ENCODE results near the gene NT5DC2.
A peak's percentile ranks its signal among the peaks of the same experiment; 100 is the strongest.
"Not testable (repeated sequence)": the region's sequence is repeated elsewhere in the genome, so short reads cannot be mapped to it uniquely, and the experiment has no call there.

Gene NT5DC2

GRCh38 chr3:52534281-52535183 is 875 bp upstream of the NT5DC2 start:
- Mint-ChIP-seq H3K36me3 (ENCODE audit: insufficient read depth) (peaks cover 17% of the 10 kb centered on the region), H3K4me3 (peak overlapping the region; percentile 78), H3K9me3 (no peaks in the 10 kb centered on the region), H3K27me3 (no peaks in the 10 kb centered on the region), H3K4me1 (peaks cover 45% of the 10 kb centered on the region), H3K27ac (ENCODE audit: low read depth) (peak overlapping the region; percentile 83)
- ATAC-seq (replicated peaks; ENCODE audit: extremely low read depth, poor library complexity, severe bottlenecking) (no peak), DNase-seq (ENCODE audit: low spot score in 2 of 2) (no peak)

- H3K27ac Mint-ChIP-seq (ENCODE audit: low read depth), result no peak overlapping the region
- DNase-seq (ENCODE audit: low spot score in 2 of 2) (no peak), ATAC-seq (replicated peaks; ENCODE audit: extremely low read depth, poor library complexity, severe bottlenecking) (no peak)
- peaks cover 15% of the 10 kb centered on the region for H3K36me3 Mint-ChIP-seq (ENCODE audit: insufficient read depth)
- no peaks in the 10 kb centered on the region for H3K9me3 Mint-ChIP-seq
- peaks cover 30% of the 10 kb centered on the region for H3K4me1 Mint-ChIP-seq
- H3K4me3 Mint-ChIP-seq, result peak overlapping the region; percentile 74
- H3K27me3 Mint-ChIP-seq, result no peaks in the 10 kb centered on the region
Measured at GRCh38 chr3:52532838-52533622, 627 bp downstream of the NT5DC2 start.

- Mint-ChIP-seq H3K27ac (ENCODE audit: low read depth) (no peak overlapping the region), H3K36me3 (ENCODE audit: insufficient read depth) (peaks cover 13% of the 10 kb centered on the region), H3K4me1 (peaks cover 24% of the 10 kb centered on the region), H3K4me3 (peak overlapping the region; percentile 74), H3K27me3 (no peaks in the 10 kb centered on the region), H3K9me3 (no peaks in the 10 kb centered on the region)
- DNase-seq (ENCODE audit: low spot score in 2 of 2) (peak in 1 of 2 donors; percentile 32), ATAC-seq (replicated peaks; ENCODE audit: extremely low read depth, poor library complexity, severe bottlenecking) (no peak)
Measured at GRCh38 chr3:52532517-52532837, 1.2 kb downstream of the NT5DC2 start.

GRCh38 chr3:52531860-52532516 is 1.7 kb downstream of the NT5DC2 start:
- DNase-seq (ENCODE audit: low spot score in 2 of 2) (no peak), ATAC-seq (replicated peaks; ENCODE audit: extremely low read depth, poor library complexity, severe bottlenecking) (no peak)
- Mint-ChIP-seq H3K9me3 (no peaks in the 10 kb centered on the region), H3K4me3 (peak overlapping the region; percentile 74), H3K4me1 (peaks cover 20% of the 10 kb centered on the region), H3K36me3 (ENCODE audit: insufficient read depth) (peaks cover 12% of the 10 kb centered on the region), H3K27ac (ENCODE audit: low read depth) (no peak overlapping the region), H3K27me3 (no peaks in the 10 kb centered on the region)

GRCh38 chr3:52530918-52531826 is 2.5 kb downstream of the NT5DC2 start:
- Mint-ChIP-seq H3K27me3 (no peaks in the 10 kb centered on the region), H3K4me1 (peaks cover 13% of the 10 kb centered on the region), H3K36me3 (ENCODE audit: insufficient read depth) (peaks cover 4% of the 10 kb centered on the region), H3K4me3 (no peak overlapping the region), H3K27ac (ENCODE audit: low read depth) (no peak overlapping the region), H3K9me3 (no peaks in the 10 kb centered on the region)
- no peak for DNase-seq (ENCODE audit: low spot score in 2 of 2)
- no peak for ATAC-seq (replicated peaks; ENCODE audit: extremely low read depth, poor library complexity, severe bottlenecking)

- H3K36me3 Mint-ChIP-seq (ENCODE audit: insufficient read depth), result peaks cover 4% of the 10 kb centered on the region
- H3K4me3 Mint-ChIP-seq, result no peak overlapping the region
- no peak for ATAC-seq (replicated peaks; ENCODE audit: extremely low read depth, poor library complexity, severe bottlenecking)
- no peaks in the 10 kb centered on the region for H3K9me3 Mint-ChIP-seq
- no peak for DNase-seq (ENCODE audit: low spot score in 2 of 2)
- no peaks in the 10 kb centered on the region for H3K27me3 Mint-ChIP-seq
- peaks cover 12% of the 10 kb centered on the region for H3K4me1 Mint-ChIP-seq
- no peak overlapping the region for H3K27ac Mint-ChIP-seq (ENCODE audit: low read depth)
Measured at GRCh38 chr3:52529376-52530333, 4.0 kb downstream of the NT5DC2 start.

GRCh38 chr3:52528586-52529375 is 4.9 kb downstream of the NT5DC2 start:
- no peak for DNase-seq (ENCODE audit: low spot score in 2 of 2)

GRCh38 chr3:52527732-52528585 is 5.7 kb downstream of the NT5DC2 start:
- Mint-ChIP-seq H3K4me3 (no peak overlapping the region), H3K27me3 (no peaks in the 10 kb centered on the region), H3K27ac (ENCODE audit: low read depth) (no peak overlapping the region), H3K9me3 (no peaks in the 10 kb centered on the region), H3K36me3 (ENCODE audit: insufficient read depth) (peaks cover 4% of the 10 kb centered on the region), H3K4me1 (peaks cover 7% of the 10 kb centered on the region)
- DNase-seq (ENCODE audit: low spot score in 2 of 2), result no peak
- no peak for ATAC-seq (replicated peaks; ENCODE audit: extremely low read depth, poor library complexity, severe bottlenecking)

More at GRCh38 chr3:52528586-52529375, 4.9 kb downstream of the NT5DC2 start:
- H3K9me3 Mint-ChIP-seq, result no peaks in the 10 kb centered on the region
- no peaks in the 10 kb centered on the region for H3K27me3 Mint-ChIP-seq
- no peak for ATAC-seq (replicated peaks; ENCODE audit: extremely low read depth, poor library complexity, severe bottlenecking)
- peaks cover 7% of the 10 kb centered on the region for H3K4me1 Mint-ChIP-seq
- peaks cover 4% of the 10 kb centered on the region for H3K36me3 Mint-ChIP-seq (ENCODE audit: insufficient read depth)
- H3K27ac Mint-ChIP-seq (ENCODE audit: low read depth), result no peak overlapping the region
- H3K4me3 Mint-ChIP-seq, result no peak overlapping the region

- H3K27ac Mint-ChIP-seq (ENCODE audit: low read depth), result no peak overlapping the region
Measured at GRCh38 chr3:52527039-52527731, 6.5 kb downstream of the NT5DC2 start.

GRCh38 chr3:52526671-52527038 is 7.0 kb downstream of the NT5DC2 start:
- H3K4me1 Mint-ChIP-seq; H3K27me3 Mint-ChIP-seq; DNase-seq (ENCODE audit: low spot score in 2 of 2); H3K36me3 Mint-ChIP-seq (ENCODE audit: insufficient read depth); H3K9me3 Mint-ChIP-seq; H3K27ac Mint-ChIP-seq (ENCODE audit: low read depth); ATAC-seq (replicated peaks; ENCODE audit: extremely low read depth, poor library complexity, severe bottlenecking); H3K4me3 Mint-ChIP-seq: not testable (repeated sequence)

More at GRCh38 chr3:52527039-52527731, 6.5 kb downstream of the NT5DC2 start:
- Mint-ChIP-seq H3K9me3 (no peaks in the 10 kb centered on the region), H3K4me3 (no peak overlapping the region), H3K36me3 (ENCODE audit: insufficient read depth) (peaks cover 2% of the 10 kb centered on the region), H3K4me1 (peaks cover 1% of the 10 kb centered on the region), H3K27me3 (no peaks in the 10 kb centered on the region)
- DNase-seq (ENCODE audit: low spot score in 2 of 2), result no peak
- no peak for ATAC-seq (replicated peaks; ENCODE audit: extremely low read depth, poor library complexity, severe bottlenecking)

Data from central memory CD8-positive, alpha-beta T cell (primary cell).